NOMO-1 treated with dmso at 0.1 percent for 144 hours (cell line): Measurements from ENCODE around the gene PRDM16.

Source experiments
- DNase-seq: peaks from one replicate; lab custom pipeline; 2025; ENCODE audit not compliant: unreplicated experiment; lab: John Stamatoyannopoulos, UW

Gene PRDM16

GRCh38 chr1:3477241-3477995 lies 408.4 kb downstream of the PRDM16 start:
- no peak for DNase-seq

DNA sequence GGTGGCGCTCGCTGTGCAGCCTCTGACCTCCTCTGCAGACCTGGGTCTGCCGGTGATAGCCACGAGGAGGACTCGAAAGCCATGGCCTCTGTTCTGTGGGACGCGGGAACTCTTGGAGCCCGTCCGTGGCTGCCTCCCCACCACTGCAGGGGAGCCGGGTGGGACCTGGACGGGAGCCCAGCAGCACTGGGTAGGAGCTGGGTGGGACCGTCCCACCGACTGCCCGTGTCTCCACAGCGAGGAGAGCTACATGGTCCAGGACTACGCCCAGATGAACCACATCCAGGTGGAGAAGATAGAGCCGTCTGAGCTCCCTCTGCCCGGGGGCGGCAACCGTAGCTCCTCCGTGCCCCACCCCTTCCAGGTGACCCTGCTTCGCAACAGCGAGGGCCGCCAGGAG lies 409.2 kb downstream of the PRDM16 start:
- DNase-seq: no peak

DNA sequence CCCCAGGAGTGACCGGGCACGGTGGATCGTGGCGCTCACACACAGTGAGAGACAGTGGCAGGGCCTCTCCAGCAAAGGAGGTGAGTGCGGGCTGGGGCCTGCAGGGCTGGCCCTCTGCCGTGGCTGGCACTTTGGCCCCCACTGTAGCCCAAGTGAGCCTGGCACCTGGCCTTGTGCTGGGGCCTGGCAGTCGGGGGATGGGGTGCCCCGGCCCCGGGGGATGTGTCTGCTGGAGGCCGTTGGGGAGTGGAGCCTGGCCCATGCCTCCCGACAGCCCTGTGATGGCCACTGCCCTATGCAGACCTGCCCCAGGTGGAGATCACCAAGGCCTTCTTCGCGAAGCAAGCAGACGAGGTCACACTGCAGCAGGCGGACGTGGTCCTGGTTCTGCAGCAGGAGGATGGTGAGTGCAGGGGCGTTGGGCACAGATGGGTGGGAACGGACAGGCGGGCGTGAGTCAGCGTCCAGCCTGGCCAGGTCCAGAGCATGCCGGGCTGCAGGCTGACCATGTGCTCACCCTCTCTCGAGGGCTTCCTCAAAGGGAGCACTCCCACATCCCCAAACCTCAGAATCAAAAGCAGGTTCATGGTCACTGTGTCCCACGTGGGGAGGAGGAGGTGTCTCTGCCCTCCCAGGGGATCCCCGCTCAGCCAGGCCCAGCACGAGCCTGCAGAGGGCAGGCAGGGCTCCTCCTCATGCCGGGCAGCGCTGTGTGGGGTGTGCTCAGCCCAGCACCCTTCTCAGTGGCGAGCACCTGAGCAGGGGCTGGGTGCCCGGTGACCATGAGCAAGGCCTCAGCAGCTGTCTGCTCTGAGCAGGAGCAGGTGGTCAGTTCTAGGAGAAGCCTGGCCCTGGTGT lies 410.7 kb downstream of the PRDM16 start:
- DNase-seq: no peak

DNA sequence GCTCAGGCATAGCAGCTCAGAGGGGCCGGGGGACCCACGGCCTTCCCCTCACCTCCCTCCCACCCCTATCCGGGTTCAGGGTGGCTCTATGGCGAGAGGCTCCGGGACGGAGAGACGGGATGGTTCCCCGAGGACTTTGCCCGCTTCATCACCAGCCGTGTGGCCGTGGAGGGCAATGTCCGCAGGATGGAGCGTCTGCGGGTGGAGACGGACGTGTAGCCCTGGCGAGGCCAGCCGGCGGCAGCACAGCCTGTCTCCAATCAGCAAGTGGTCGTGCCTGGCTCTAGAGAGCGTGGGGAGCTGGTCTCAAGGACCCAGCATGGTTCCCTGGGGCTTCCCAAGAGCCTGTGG lies 411.3 kb downstream of the PRDM16 start:
- no peak for DNase-seq

GRCh38 chr1:3481046-3481445 lies 412.0 kb downstream of the PRDM16 start:
- no peak for DNase-seq

DNA sequence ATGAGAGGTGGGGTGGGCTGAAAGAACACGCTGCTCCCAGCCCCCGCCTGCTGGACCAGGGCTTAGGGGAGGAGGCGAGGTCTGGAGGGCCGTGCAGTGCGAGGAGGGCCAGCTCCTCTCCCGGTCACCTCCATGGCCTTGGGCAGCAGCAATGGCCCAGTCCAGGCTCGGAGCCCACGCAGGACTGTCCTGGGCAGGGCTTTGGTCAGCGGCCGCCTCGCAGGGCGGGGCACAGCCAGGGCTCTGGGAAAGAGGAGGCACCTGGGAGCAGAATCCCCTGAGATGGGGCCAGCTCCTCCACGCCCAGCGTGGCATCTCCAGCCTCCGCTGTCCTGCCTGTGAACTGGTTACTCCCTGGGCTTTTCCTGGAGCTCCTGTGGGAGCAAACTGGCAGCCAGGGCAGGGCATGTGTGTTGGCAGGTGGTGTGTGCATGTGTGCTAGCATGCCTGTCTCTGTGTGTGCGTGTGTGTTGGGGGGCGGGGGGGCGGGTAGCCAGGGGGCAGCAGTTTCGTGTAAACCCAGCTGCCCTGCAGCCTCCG lies 412.9 kb downstream of the PRDM16 start:
- DNase-seq: no peak

DNA sequence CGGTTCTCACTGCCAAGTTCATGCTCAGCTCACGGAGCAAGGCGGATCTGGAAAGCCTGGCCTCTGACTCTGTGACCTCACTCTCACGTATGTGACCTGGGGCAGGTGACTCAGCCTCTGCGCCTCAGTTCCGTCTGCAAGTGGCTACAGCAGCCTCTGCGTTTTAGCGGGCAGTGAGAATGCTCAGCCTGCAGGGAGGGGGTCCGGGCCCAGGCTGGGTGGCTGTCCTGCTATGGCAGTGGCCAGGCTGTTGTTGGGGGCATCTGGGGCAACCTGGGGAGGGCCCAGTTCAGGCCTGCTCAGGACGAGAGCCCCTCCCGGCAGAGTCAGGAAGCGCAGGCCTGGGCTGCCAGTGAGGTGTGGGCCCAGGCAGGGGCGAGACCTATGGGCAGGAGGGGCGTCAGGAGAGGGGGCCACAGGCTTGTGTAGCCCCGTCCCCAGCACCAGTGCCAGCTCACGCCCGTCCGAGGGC lies 413.4 kb downstream of the PRDM16 start:
- no peak for DNase-seq

DNA sequence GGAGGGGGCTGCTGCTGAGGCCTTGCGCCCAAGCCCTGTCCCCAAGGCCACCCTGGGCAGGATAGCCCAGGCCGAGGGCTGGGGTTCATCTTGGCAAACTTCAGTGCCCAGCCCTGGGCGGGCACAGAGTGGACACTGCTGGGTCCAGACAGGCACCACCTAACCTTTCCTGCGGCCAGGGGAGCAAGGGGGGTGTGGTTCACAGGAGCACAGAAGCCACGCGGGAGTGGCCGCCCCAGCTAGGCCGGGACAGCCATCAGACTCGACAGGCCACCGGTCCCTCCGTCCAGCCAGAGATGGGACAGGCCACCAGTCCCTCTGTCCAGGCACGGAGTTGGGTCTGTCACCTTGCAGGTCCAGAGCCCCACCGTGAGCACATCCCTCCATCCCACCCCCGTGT lies 414.4 kb downstream of the PRDM16 start:
- DNase-seq: no peak

DNA sequence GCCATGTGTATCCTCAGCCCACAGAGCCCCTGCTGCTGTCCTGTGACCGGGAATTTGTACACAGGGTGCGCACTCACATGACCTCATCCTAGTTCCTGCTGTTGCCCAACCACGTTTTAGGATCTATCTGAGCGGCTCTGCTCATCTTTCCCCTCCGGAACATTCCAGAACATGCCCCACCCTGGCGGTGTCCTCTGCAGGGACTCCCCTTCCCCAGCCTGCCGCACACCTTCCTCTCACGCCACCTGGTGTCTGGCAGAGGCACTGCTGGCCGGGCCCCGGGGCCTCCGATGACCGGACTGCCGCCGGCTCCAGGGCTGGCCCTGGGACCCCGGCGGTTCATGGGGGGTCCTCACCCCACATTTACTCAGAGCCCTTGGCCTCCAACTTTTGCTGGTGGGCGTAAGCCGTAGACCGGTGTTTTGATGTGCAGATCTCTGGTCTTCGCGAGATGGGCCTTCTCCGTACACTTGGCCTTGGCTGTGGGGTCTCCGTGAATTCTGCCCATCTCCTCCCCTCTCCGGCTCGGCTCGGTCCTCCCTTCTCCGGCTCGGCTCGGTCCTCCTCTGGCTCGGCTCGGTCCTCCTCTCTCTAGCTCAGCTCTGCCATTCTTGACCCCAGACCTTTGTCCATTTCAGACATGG lies 414.9 kb downstream of the PRDM16 start:
- peak; percentile 21 for DNase-seq

GRCh38 chr1:3485016-3485415 lies 416.0 kb downstream of the PRDM16 start:
- no peak for DNase-seq
